ENCODE data around the gene GABRB1.

GABRB1 gene
- 0 reads per million in 3 donors for total RNA-seq

GRCh38 chr4:47031011-47031678, at the start of gene GABRB1:
GABRB1 (plus strand) TSS chr4:47031567.
- no peak within 1 kb of the TSS for H3K27ac ChIP-seq (ENCODE audit: insufficient read depth, low read length, poor library complexity, severe bottlenecking)
- H3K4me3 ChIP-seq (ENCODE audit: insufficient read depth, low read depth, low read length, poor library complexity, severe bottlenecking) = peak within 1 kb of the TSS; percentile 53
- DNase-seq = no peak
- peaks cover 5% of the 10 kb centered on the region for H3K4me1 ChIP-seq (ENCODE audit: control insufficient read depth, insufficient read depth, low read length, poor library complexity, severe bottlenecking)
- H3K27me3 ChIP-seq (replicated peaks; ENCODE audit: control insufficient read depth, insufficient read depth, low read length, poor library complexity, severe bottlenecking) = peaks cover 21% of the 10 kb centered on the region
- H3K9me3 ChIP-seq (ENCODE audit: control insufficient read depth, low read length) = no peaks in the 10 kb centered on the region
- H3K36me3 ChIP-seq (ENCODE audit: control insufficient read depth, insufficient read depth, low read length) = no peaks in the 10 kb centered on the region

GRCh38 chr4:46984781-46985180, 46.6 kb upstream of the GABRB1 start:
- no peaks in the 10 kb centered on the region for H3K9me3 ChIP-seq (ENCODE audit: control insufficient read depth, low read length)
- H3K4me1 ChIP-seq (ENCODE audit: control insufficient read depth, insufficient read depth, low read length, poor library complexity, severe bottlenecking) = no peaks in the 10 kb centered on the region
- H3K27me3 ChIP-seq (replicated peaks; ENCODE audit: control insufficient read depth, insufficient read depth, low read length, poor library complexity, severe bottlenecking) = no peaks in the 10 kb centered on the region
- H3K4me3 ChIP-seq (ENCODE audit: insufficient read depth, low read depth, low read length, poor library complexity, severe bottlenecking) = no peak overlapping the region
- no peak overlapping the region for H3K27ac ChIP-seq (ENCODE audit: insufficient read depth, low read length, poor library complexity, severe bottlenecking)
- no peak for DNase-seq
- H3K36me3 ChIP-seq (ENCODE audit: control insufficient read depth, insufficient read depth, low read length) = no peaks in the 10 kb centered on the region

GRCh38 chr4:46986922-46987638, 44.3 kb upstream of the GABRB1 start:
- Histone ChIP-seq H3K4me1 (ENCODE audit: control insufficient read depth, insufficient read depth, low read length, poor library complexity, severe bottlenecking) (no peaks in the 10 kb centered on the region), H3K9me3 (ENCODE audit: control insufficient read depth, low read length) (no peaks in the 10 kb centered on the region), H3K27ac (ENCODE audit: insufficient read depth, low read length, poor library complexity, severe bottlenecking) (no peak overlapping the region), H3K4me3 (ENCODE audit: insufficient read depth, low read depth, low read length, poor library complexity, severe bottlenecking) (no peak overlapping the region), H3K27me3 (replicated peaks; ENCODE audit: control insufficient read depth, insufficient read depth, low read length, poor library complexity, severe bottlenecking) (peaks cover 4% of the 10 kb centered on the region), H3K36me3 (ENCODE audit: control insufficient read depth, insufficient read depth, low read length) (no peaks in the 10 kb centered on the region)
- DNase-seq = no peak

GRCh38 chr4:46992338-46992737, 39.0 kb upstream of the GABRB1 start:
- no peak overlapping the region for H3K4me3 ChIP-seq (ENCODE audit: insufficient read depth, low read depth, low read length, poor library complexity, severe bottlenecking)
- no peaks in the 10 kb centered on the region for H3K36me3 ChIP-seq (ENCODE audit: control insufficient read depth, insufficient read depth, low read length)
- no peak for DNase-seq
- H3K4me1 ChIP-seq (ENCODE audit: control insufficient read depth, insufficient read depth, low read length, poor library complexity, severe bottlenecking) = peaks cover 3% of the 10 kb centered on the region
- H3K27me3 ChIP-seq (replicated peaks; ENCODE audit: control insufficient read depth, insufficient read depth, low read length, poor library complexity, severe bottlenecking) = peaks cover 14% of the 10 kb centered on the region
- H3K9me3 ChIP-seq (ENCODE audit: control insufficient read depth, low read length) = no peaks in the 10 kb centered on the region
- no peak overlapping the region for H3K27ac ChIP-seq (ENCODE audit: insufficient read depth, low read length, poor library complexity, severe bottlenecking)

- no peaks in the 10 kb centered on the region for H3K36me3 ChIP-seq (ENCODE audit: control insufficient read depth, insufficient read depth, low read length)
- peaks cover 14% of the 10 kb centered on the region for H3K27me3 ChIP-seq (replicated peaks; ENCODE audit: control insufficient read depth, insufficient read depth, low read length, poor library complexity, severe bottlenecking)
- no peak for DNase-seq
- no peak within 1 kb of the TSS for H3K27ac ChIP-seq (ENCODE audit: insufficient read depth, low read length, poor library complexity, severe bottlenecking)
- peaks cover 3% of the 10 kb centered on the region for H3K4me1 ChIP-seq (ENCODE audit: control insufficient read depth, insufficient read depth, low read length, poor library complexity, severe bottlenecking)
- no peak within 1 kb of the TSS for H3K4me3 ChIP-seq (ENCODE audit: insufficient read depth, low read depth, low read length, poor library complexity, severe bottlenecking)
- no peaks in the 10 kb centered on the region for H3K9me3 ChIP-seq (ENCODE audit: control insufficient read depth, low read length)
These were observed 38.0 kb upstream of the GABRB1 start, which contains the start of gene GABRA4 for GRCh38 chr4:46993075-46994006. GABRA4 (minus strand) TSS chr4:46993581; CDS start chr4:46993424, 157 bp downstream.

GRCh38 chr4:46994007-46994405, 37.4 kb upstream of the GABRB1 start:
- Histone ChIP-seq H3K27ac (ENCODE audit: insufficient read depth, low read length, poor library complexity, severe bottlenecking) (no peak overlapping the region), H3K27me3 (replicated peaks; ENCODE audit: control insufficient read depth, insufficient read depth, low read length, poor library complexity, severe bottlenecking) (peaks cover 14% of the 10 kb centered on the region), H3K4me1 (ENCODE audit: control insufficient read depth, insufficient read depth, low read length, poor library complexity, severe bottlenecking) (peaks cover 3% of the 10 kb centered on the region), H3K36me3 (ENCODE audit: control insufficient read depth, insufficient read depth, low read length) (no peaks in the 10 kb centered on the region), H3K4me3 (ENCODE audit: insufficient read depth, low read depth, low read length, poor library complexity, severe bottlenecking) (no peak overlapping the region), H3K9me3 (ENCODE audit: control insufficient read depth, low read length) (no peaks in the 10 kb centered on the region)
- no peak for DNase-seq

GRCh38 chr4:46999566-46999965, 31.8 kb upstream of the GABRB1 start:
- peaks cover 3% of the 10 kb centered on the region for H3K27me3 ChIP-seq (replicated peaks; ENCODE audit: control insufficient read depth, insufficient read depth, low read length, poor library complexity, severe bottlenecking)
- no peak overlapping the region for H3K27ac ChIP-seq (ENCODE audit: insufficient read depth, low read length, poor library complexity, severe bottlenecking)
- no peaks in the 10 kb centered on the region for H3K4me1 ChIP-seq (ENCODE audit: control insufficient read depth, insufficient read depth, low read length, poor library complexity, severe bottlenecking)
- no peak for DNase-seq
- no peaks in the 10 kb centered on the region for H3K36me3 ChIP-seq (ENCODE audit: control insufficient read depth, insufficient read depth, low read length)
- H3K4me3 ChIP-seq (ENCODE audit: insufficient read depth, low read depth, low read length, poor library complexity, severe bottlenecking) = no peak overlapping the region
- H3K9me3 ChIP-seq (ENCODE audit: control insufficient read depth, low read length) = no peaks in the 10 kb centered on the region

- DNase-seq = no peak
- H3K36me3 ChIP-seq (ENCODE audit: control insufficient read depth, insufficient read depth, low read length) = no peaks in the 10 kb centered on the region
These were observed 31.0 kb upstream of the GABRB1 start for GRCh38 chr4:47000406-47000805.

GRCh38 chr4:47002580-47002979, 28.8 kb upstream of the GABRB1 start:
- Histone ChIP-seq H3K27me3 (replicated peaks; ENCODE audit: control insufficient read depth, insufficient read depth, low read length, poor library complexity, severe bottlenecking) (no peaks in the 10 kb centered on the region), H3K27ac (ENCODE audit: insufficient read depth, low read length, poor library complexity, severe bottlenecking) (no peak overlapping the region), H3K9me3 (ENCODE audit: control insufficient read depth, low read length) (no peaks in the 10 kb centered on the region), H3K4me3 (ENCODE audit: insufficient read depth, low read depth, low read length, poor library complexity, severe bottlenecking) (no peak overlapping the region), H3K36me3 (ENCODE audit: control insufficient read depth, insufficient read depth, low read length) (no peaks in the 10 kb centered on the region), H3K4me1 (ENCODE audit: control insufficient read depth, insufficient read depth, low read length, poor library complexity, severe bottlenecking) (no peaks in the 10 kb centered on the region)
- DNase-seq = no peak

More at GRCh38 chr4:47000406-47000805, 31.0 kb upstream of the GABRB1 start:
- Histone ChIP-seq H3K4me1 (ENCODE audit: control insufficient read depth, insufficient read depth, low read length, poor library complexity, severe bottlenecking) (no peaks in the 10 kb centered on the region), H3K4me3 (ENCODE audit: insufficient read depth, low read depth, low read length, poor library complexity, severe bottlenecking) (no peak overlapping the region), H3K27ac (ENCODE audit: insufficient read depth, low read length, poor library complexity, severe bottlenecking) (no peak overlapping the region), H3K27me3 (replicated peaks; ENCODE audit: control insufficient read depth, insufficient read depth, low read length, poor library complexity, severe bottlenecking) (no peaks in the 10 kb centered on the region), H3K9me3 (ENCODE audit: control insufficient read depth, low read length) (no peaks in the 10 kb centered on the region)
